Naive B cell (primary cell): ENCODE measurements around the gene LBX1. TPM values are rescaled to one million over a fixed set of nuclear protein-coding genes. Genes with fewer than 3 reads are reported as not detected.
"Not testable (repeated sequence)": the region's sequence is repeated elsewhere in the genome, so short reads cannot be mapped to it uniquely, and the experiment has no call there.

Source experiments
- ATAC-seq, 2 donors: fragments of 150-1000 bp; cut with Tn5 transposase; 2 replicates each; pipeline ENCODE4 v1.10.0; 2021; ENCODE audit warnings: low read depth in 2 of 2, mild to moderate bottlenecking in 2 of 2, moderate library complexity in 2 of 2
- DNase-seq: peaks from one replicate; pipeline ENCODE4 v3.0.0; 2022
- H3K27ac Mint-ChIP-seq, 6 donors: one replicate each; pipeline ENCODE4 v1.8.0; 2020 to 2022; ENCODE audit warnings: mild to moderate bottlenecking in 6 of 6, mixed read lengths in 6 of 6, moderate library complexity in 5 of 6, inconsistent platforms in 2 of 6
- H3K27me3 Mint-ChIP-seq, 3 donors: one replicate each; pipeline ENCODE4 v1.8.0; 2021 to 2022; ENCODE audit warnings: mixed read lengths in 3 of 3, mild to moderate bottlenecking in 1 of 3
- H3K36me3 Mint-ChIP-seq, 2 donors: one replicate each; pipeline ENCODE4 v1.8.0; 2020 to 2022; ENCODE audit warnings: mixed read lengths in 2 of 2, inconsistent platforms in 1 of 2, mild to moderate bottlenecking in 1 of 2
- H3K4me1 Mint-ChIP-seq, 3 donors: one replicate each; pipeline ENCODE4 v1.8.0; 2020 to 2022; ENCODE audit warnings: mixed read lengths in 3 of 3, inconsistent platforms in 1 of 3, mild to moderate bottlenecking in 1 of 3, moderate library complexity in 1 of 3
- H3K4me3 Mint-ChIP-seq, 8 donors: one replicate each; pipeline ENCODE4 v1.8.0; 2020 to 2022; ENCODE audit warnings: mild to moderate bottlenecking in 8 of 8, mixed read lengths in 8 of 8, moderate library complexity in 8 of 8, inconsistent platforms in 2 of 8
- H3K9me3 Mint-ChIP-seq, 7 donors: one replicate each; pipeline ENCODE4 v1.8.0; 2020 to 2022; ENCODE audit warnings: mixed read lengths in 7 of 7, mild to moderate bottlenecking in 5 of 7, inconsistent platforms in 2 of 7, moderate library complexity in 1 of 7
- polyA plus RNA-seq, 6 donors: library from polyadenylated mRNA; unstranded; fragments of 300-500 nt; fragmentation: Illumina TruSeq; gene quantifications; one replicate each; pipeline ENCODE4 v1.2.3, GENCODE V29; 2021; ENCODE audit warnings: low read depth in 6 of 6

Gene LBX1
- polyA plus RNA-seq, 6 donors from 2014 or later = not detected

- H3K27me3 Mint-ChIP-seq = peaks cover 29 to 69% (median 32%) of the 10 kb centered on the region in 3 donors
- not testable (repeated sequence) for ATAC-seq, H3K36me3 Mint-ChIP-seq, H3K4me1 Mint-ChIP-seq, H3K4me3 Mint-ChIP-seq, DNase-seq, H3K27ac Mint-ChIP-seq, H3K9me3 Mint-ChIP-seq
Observed at GRCh38 chr10:101202667-101203066, 26.6 kb downstream of the LBX1 start.

GRCh38 chr10:101198326-101198977 is 30.8 kb downstream of the LBX1 start:
- H3K4me1 Mint-ChIP-seq, ATAC-seq, H3K4me3 Mint-ChIP-seq, H3K9me3 Mint-ChIP-seq, DNase-seq, H3K36me3 Mint-ChIP-seq: not testable (repeated sequence)
- peak overlapping the region in 1 of 6 donors; percentile 65 for H3K27ac Mint-ChIP-seq
- peaks cover 33 to 59% (median 39%) of the 10 kb centered on the region in 3 donors for H3K27me3 Mint-ChIP-seq

- Mint-ChIP-seq H3K36me3 (no peaks in the 10 kb centered on the region), H3K4me1 (no peaks in the 10 kb centered on the region), H3K27ac (no peak overlapping the region), H3K4me3 (no peak overlapping the region), H3K9me3 (no peaks in the 10 kb centered on the region), H3K27me3 (peaks cover 40 to 60% (median 43%) of the 10 kb centered on the region in 3 donors)
- ATAC-seq (no peak), DNase-seq (no peak)
Observed at GRCh38 chr10:101195921-101196320, 33.3 kb downstream of the LBX1 start.

GRCh38 chr10:101189461-101190401 is 39.5 kb downstream of the LBX1 start:
- H3K9me3 Mint-ChIP-seq = no peaks in the 10 kb centered on the region
- no peak for ATAC-seq
- H3K36me3 Mint-ChIP-seq = no peaks in the 10 kb centered on the region
- no peak for DNase-seq
- no peaks in the 10 kb centered on the region for H3K4me1 Mint-ChIP-seq
- H3K27ac Mint-ChIP-seq = peak overlapping the region in 1 of 6 donors; percentile 29
- peaks cover 23 to 34% (median 26%) of the 10 kb centered on the region in 3 donors for H3K27me3 Mint-ChIP-seq
- H3K4me3 Mint-ChIP-seq = no peak overlapping the region

- Mint-ChIP-seq H3K36me3 (no peaks in the 10 kb centered on the region), H3K27me3 (peaks cover 23 to 34% (median 26%) of the 10 kb centered on the region in 3 donors), H3K27ac (no peak overlapping the region), H3K4me3 (no peak overlapping the region), H3K4me1 (no peaks in the 10 kb centered on the region), H3K9me3 (no peaks in the 10 kb centered on the region)
- ATAC-seq (no peak), DNase-seq (no peak)
Observed at GRCh38 chr10:101188942-101189341, 40.3 kb downstream of the LBX1 start.

GRCh38 chr10:101183458-101184183 is 45.6 kb downstream of the LBX1 start:
- ATAC-seq (no peak), DNase-seq (no peak)
- Mint-ChIP-seq H3K4me1 (no peaks in the 10 kb centered on the region), H3K36me3 (no peaks in the 10 kb centered on the region), H3K4me3 (no peak overlapping the region), H3K27ac (no peak overlapping the region), H3K27me3 (peaks cover 13 to 27% (median 19%) of the 10 kb centered on the region in 3 donors), H3K9me3 (no peaks in the 10 kb centered on the region)

GRCh38 chr10:101182936-101183335 is 46.3 kb downstream of the LBX1 start:
- no peak for ATAC-seq
- Mint-ChIP-seq H3K27ac (no peak overlapping the region), H3K27me3 (peaks cover 17 to 33% (median 20%) of the 10 kb centered on the region in 3 donors), H3K4me1 (no peaks in the 10 kb centered on the region), H3K4me3 (no peak overlapping the region), H3K9me3 (no peaks in the 10 kb centered on the region), H3K36me3 (no peaks in the 10 kb centered on the region)
- no peak for DNase-seq

Other genes with a start within 250 kb of the LBX1 start
- gene MRPL43, start 242.0 kb downstream of the LBX1 start, polyA plus RNA-seq = 100 to 1,000 TPM in 4 of 6 donors, 10 to 100 TPM in 2; 74.4 to 125 (median 113) TPM
- gene TWNK, start 241.9 kb downstream of the LBX1 start, polyA plus RNA-seq = 10 to 100 TPM in 2 of 6 donors, 1 to 10 TPM in 3, not detected in 1; 5.5 to 13.3 (median 8.1) TPM
- gene LZTS2, start 229.7 kb downstream of the LBX1 start, polyA plus RNA-seq = 10 to 100 TPM in 5 of 6 donors, 1 to 10 TPM in 1; 2.2 to 21.5 (median 13.2) TPM
- under 1 TPM in 2 of 6 donors, not detected in 4; 0.23 to 0.87 TPM for gene PDZD7, start 198.3 kb downstream of the LBX1 start, polyA plus RNA-seq
- gene SFXN3, start 198.2 kb downstream of the LBX1 start, polyA plus RNA-seq = 1 to 10 TPM; 3.5 to 6.4 (median 4.8) TPM
- gene KAZALD1, start 167.5 kb downstream of the LBX1 start, polyA plus RNA-seq = not detected
- not detected for gene TLX1, start 98.2 kb downstream of the LBX1 start, polyA plus RNA-seq
- gene BTRC, start 124.7 kb upstream of the LBX1 start, polyA plus RNA-seq = 10 to 100 TPM in 1 of 6 donors, 1 to 10 TPM in 5; 6.0 to 13.4 (median 8.3) TPM